Activated CD8-positive, alpha-beta memory T cell treated with anti-CD3 and anti-CD28 coated beads for 48 hours (primary cell): Measurements from ENCODE around the gene SLC16A6.
"Not testable (repeated sequence)": the region's sequence is repeated elsewhere in the genome, so short reads cannot be mapped to it uniquely, and the experiment has no call there.

Source experiments
- DNase-seq, 3 experiments: peaks; one replicate each; pipeline ENCODE4 v3.0.0-alpha.2; 2020; ENCODE audit warnings: low read depth in 2 of 3, low spot score in 2 of 3

SLC16A6 gene

DNA sequence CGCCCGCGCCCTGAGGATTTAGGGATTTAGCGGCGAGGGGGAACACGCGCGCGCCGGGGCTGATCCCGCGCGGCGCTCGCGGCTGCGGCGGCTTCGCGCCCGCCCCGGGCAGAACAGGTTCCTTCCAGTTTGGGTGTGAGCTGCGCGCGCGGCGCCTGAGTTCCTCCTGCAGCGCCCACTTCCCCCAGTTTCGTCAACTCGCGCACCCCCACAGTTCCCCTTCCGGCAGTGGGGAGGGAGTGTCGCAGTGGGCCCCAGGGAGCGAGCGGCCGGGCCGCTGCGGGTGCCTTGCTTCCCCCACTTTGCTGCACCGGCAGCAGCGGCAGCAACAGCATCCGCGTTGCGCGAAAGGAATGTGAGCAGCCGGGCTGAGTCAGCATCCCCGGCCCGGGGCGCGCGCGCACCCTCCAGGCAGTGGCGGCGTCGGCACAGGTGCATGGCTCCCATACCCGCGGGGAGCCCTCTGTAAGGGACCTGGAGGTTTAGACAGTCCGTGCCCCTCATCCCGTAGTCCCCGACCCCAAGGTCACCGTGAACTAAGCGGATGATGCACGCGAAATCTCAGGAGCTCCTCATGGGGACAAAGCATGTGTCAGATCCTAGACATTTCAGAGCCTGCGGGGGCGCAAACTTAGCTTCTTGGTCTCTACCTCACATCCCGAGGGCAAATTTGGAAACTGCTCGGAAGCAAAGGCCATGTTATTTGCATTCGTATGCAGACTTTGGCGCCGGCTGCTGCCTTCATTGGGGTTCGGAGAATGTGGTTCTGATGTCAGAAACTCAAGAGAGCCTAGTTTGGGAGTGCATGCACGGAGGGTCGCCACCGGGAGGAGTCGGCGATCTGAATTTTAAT lies 1.1 kb upstream of the SLC16A6 start:
- DNase-seq, result peak; percentile 63 to 82 (median 78)

DNA sequence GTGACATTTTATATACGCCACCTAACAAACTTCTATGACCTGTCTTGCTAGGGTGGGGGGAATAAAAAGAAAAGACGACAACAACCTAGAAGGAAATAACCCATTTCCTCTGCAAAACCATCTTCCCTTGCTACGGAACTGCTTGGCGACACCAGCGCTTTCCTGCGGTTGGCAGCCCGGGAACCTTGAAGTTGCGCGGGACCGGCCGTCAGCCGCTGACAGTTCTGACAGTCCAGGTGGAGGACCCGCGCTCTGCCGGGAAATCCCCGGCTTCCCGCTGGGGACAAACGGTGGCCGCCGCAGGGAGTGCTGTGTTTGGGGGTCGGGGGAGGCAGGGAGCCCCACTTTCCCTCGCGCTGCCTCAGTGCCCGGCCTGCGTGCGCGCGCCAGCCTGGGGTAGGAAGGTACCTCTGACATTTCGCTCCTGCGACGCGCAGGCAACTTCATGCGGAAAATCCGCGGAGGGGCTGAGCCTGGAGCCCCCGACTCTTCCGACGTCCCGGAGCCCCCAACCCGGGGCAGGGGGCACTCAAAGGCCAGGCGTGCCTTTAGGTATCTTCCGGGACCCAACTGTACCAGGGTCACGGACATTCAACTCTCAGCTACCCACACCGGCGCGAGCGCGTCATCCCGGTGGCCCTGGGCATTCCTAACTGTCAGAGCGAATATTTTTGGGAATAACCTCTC lies 516 bp downstream of the SLC16A6 start:
- DNase-seq, result peak in 1 of 3 experiments; percentile 41

DNA sequence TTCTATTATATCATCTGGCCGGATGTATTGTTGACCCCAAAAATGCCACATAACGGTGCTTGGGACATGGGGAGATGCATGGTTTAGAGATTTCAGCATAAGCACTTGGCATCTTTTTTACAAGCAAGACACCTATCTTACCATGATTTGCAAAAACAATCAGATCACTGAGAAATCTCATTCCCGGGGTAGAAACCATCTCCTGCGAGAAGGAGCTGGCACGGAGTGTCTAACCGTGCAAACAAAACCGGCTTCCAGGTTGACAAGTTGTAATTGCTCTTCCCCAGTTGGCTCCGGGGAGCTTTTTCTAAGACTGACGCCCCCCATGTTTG lies 1.0 kb downstream of the SLC16A6 start:
- no peak for DNase-seq

DNA sequence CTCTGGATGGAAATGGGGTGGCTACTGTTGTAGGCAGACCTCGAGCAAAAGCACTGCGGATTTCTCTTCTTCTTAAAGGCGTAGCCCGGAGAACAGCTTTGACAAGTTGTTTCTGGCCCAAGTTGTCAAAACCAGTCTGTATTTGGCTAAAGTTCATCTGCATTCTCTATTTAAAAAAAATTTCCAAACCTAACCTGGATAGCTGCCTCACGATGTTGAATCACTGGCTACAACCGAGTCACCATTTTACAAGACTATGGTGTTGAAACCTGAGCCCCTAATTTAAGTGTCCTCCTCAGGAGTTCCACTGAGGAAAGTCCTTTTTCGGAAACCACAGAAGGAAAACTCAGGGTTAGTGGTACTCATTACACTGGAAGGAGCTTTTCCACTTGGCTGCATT lies 1.5 kb downstream of the SLC16A6 start:
- DNase-seq, result no peak

DNA sequence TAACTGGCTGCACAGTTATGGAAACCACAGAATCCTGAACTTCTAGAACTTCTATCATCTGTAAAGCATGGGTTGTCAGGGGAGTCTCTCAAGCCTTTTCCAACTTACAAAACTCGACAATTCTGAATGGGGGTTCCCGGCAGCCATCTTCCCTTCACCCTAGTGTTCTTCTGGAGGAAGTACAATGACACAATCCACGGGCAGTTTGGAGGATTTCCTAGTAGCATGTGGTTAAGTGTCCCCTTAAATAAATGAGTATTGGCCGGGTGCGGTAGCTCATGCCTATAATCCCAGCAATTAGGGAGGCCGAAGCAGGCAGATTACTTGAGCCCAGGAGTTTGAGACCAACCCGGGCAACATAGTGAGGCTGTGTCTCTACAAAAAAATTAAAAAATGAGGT lies 2.1 kb downstream of the SLC16A6 start:
- DNase-seq, result no peak

DNA sequence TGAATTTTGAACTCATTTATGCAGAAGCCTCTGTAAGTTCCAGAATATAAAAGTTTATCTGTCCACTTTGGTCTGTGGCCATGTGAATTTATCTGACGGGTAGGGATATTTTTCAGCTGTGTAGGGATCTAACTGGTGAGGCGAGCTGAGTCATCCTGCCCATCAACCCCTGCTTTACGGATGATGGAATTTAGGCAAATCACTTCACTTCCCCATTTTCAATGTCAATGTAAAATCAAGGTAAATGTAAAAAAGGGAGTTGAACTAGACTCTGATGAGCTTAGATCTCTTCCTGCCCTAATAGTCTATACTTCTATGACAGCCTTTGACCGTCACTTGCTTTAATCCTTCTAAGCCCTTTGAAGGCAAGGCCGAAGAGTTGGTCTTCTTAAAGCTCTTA lies 2.6 kb downstream of the SLC16A6 start:
- DNase-seq, result no peak

DNA sequence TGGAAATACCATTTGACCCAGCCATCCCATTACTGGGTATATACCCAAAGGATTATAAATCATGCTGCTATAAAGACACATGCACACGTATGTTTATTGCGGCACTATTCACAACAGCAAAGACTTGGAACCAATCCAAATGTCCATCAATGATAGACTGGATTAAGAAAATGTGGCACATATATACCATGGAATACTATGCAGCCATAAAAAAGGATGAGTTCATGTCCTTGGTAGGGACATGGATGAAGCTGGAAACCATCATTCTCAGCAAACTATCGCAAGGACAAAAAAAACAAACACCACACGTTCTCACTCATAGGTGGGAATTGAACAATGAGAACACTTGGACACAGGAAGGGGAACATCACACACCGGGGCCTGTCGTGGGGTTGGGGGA lies 9.0 kb downstream of the SLC16A6 start:
- not testable (repeated sequence) for DNase-seq

DNA sequence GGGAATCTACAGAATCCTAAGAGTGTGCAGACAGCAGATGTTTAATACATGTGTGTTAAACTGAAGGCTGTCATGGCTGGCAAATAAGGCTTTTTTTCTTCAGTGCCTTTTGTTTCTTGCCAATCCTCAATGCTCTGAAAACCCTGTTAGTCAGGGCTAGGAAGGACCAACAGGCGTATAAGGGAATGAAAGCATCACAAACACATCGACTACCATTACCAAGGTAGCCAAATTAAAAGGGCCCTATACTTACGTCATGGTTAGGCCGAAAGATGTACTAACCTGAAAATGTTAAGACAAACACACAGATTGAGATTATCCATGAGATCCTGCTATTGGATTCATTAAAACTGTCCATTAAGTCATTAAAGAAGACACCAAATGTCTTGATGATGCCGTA lies 13.1 kb downstream of the SLC16A6 start:
- DNase-seq, result no peak

DNA sequence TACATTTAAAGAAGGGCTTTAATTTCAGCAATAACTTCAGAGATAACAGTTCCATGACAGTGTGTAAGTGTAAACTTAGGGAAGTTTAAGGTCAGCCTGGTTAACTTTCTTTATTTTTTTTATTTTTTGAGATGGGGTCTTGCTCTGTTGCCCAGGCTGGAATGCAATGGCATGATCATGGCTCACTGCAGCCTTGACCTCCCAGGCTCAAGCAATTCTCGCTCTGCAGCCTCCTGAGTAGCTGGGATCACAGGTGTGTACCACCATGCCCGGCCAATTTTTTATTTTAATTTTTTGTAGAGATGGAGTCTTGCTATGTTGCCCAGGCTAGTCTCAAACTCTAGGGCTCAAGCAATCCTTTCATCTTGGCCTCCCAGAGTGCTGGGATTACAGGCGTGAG lies 14.6 kb downstream of the SLC16A6 start:
- not testable (repeated sequence) for DNase-seq

DNA sequence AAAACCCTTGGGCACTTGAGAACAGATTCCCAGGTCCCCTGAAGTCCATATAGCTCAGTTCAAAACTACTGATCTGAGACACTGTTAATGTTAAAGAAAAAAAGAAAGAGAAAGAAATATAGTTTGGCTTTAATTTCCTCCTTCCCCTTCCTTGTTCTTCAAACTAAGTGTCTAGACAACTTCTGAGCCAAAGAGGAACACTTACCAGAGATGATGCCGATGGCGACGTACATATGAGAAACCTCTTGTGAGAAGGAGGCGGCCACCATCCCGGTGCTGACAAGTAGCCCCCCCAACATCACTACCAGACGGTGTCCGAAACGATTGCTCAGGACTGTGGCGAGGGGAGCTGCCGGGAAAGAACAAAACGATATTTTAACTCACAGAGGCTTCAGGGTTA lies 17.2 kb downstream of the SLC16A6 start:
- no peak for DNase-seq

DNA sequence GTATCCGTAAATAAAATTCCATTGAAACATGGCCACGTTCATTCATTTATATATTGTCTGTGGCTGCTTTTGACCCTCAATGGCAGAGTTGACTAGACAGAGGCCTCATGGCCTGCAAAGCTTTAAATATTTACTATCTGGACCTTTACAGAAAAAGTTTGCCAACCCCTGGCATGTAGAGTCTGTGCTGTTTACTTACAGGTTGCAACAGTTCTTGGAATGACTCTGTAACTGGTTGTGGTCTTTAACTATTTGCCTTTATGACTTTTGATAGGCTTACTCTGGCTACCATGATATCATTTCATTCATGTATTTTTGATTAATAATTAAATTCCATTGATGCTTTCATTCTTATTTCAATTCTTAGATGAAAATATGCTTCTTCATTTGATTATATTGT lies 25.1 kb downstream of the SLC16A6 start:
- DNase-seq, result not testable (repeated sequence)

DNA sequence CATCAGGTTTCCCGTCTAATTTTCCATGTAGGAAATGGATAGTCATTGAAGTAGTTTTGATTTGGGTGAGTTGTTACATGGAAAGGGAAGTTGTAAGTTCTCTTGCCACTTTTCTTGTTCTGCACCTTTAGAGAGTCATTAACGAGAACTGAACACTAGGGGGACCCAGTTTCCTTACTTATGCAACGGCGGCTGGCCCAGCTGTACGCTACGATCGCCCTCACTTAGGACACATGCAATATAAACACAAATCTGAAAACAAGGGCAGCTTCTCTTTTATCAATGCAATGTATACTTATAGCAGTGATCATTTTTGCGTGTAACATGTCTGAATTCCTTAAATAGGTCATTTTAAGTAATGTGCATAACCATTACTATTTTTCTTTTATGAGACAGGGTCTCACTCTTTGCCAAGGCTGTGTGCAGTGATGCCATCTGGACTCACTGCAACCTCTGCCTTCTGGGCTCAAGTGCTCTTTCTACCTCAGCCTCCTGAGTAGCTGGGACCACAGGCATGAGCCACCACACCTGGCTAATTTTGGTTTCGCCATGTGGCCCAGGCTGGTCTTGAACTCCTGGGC lies 27.7 kb downstream of the SLC16A6 start:
- DNase-seq, result not testable (repeated sequence)

DNA sequence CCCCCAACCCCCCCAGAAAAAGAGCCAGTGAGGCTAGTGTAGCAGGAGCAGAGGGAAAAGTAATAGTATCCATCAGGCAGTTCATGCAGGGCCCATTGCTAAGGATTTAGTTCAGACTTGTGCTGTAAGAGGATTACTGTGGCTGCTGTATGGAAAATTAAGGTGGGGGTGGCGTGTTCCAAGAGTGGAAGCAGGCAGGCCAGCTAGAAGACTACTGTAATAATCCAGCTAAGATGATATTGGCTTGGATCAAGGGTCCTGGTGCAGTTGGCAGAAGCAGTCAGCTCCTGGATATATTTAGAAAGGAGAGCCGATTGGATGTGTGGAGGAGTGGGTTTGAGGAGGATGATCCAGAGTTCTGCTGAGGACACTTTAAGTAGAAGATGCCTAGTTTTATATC lies 28.5 kb downstream of the SLC16A6 start:
- DNase-seq, result not testable (repeated sequence)

DNA sequence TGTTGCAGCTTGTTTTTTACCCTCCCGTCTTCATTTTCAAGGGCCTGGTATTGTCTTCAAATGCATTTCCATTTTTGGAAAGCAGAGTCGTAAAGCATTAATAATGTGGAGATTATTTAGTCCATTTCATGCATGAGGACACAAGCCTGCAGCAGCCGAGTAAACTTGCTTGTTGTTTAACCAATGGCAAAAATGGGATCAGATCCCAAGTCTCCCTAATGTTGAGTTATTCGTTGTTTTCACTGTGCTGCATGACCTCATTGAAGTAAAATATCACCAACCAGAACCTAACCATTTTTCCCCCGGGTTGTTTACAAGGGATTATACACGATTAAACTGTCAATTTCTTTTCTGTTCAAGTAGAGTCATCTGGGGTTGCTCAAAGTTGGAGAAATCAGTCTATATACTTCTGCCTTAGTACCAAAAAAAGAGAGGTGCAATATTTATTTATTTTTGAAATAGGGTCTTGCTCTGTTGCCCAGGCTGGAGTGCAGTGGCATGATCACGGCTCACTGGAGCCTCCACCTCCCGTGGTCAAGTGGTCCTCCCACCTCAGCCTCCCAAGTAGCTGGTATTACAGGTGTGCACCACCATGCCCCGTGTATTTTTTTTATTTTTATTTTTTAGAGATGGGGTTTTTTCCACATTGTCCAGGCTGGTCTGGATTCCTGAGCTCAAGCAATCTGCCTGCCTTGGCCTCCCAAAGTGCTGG lies 30.7 kb downstream of the SLC16A6 start:
- no peak for DNase-seq

DNA sequence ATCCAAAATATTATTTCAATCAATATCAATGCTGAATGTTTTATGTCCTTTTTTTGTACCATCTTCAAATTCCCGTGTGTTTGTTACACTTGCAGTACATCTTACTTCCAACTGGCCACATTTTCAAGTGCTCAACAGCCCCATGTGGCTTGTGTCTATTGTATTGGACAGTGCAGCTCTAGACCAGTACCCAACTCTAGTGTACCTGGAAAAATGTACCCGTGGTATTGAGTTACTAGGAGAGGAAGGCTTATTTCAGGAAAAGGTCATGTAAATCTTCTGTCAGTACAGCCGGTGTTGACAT lies 31.3 kb downstream of the SLC16A6 start:
- not testable (repeated sequence) for DNase-seq

DNA sequence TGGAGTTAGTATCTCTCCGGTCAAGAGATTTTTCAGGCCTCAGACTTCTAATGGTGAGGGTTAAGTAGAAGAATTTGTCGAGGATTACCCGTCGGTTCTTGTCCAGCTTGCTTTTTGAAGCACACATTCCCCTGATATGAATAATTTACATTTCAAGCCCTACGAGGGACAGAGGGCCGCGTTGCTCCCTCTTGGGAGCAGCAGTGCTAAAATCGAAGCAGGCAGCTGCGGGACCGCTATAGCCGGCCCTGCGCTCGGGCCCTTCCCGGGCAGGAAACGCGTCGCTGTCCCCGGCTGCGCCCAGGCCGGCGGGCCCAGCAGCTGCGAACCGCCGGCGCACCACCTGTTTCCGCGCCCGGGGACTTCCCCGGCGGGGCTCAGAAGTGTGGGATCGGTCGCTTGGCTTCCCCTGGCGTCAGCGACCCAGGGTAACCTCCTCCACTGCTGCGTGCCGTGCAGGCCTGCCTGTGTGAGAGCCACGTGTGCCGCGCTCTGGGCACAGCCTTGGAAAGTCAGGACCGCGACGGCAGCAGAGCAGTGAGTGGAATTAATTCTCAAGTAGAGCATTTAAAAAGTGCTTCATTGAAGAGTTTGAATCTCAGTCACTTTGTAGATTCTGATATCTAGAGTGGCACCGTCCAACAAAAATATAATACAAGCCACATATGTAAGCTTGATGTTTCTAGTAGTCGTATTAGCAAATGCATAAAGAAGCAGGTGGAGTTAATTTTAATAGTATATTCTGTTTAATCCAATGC lies 31.9 kb downstream of the SLC16A6 start:
- DNase-seq, result peak in 2 of 3 experiments; percentile 33 to 66

DNA sequence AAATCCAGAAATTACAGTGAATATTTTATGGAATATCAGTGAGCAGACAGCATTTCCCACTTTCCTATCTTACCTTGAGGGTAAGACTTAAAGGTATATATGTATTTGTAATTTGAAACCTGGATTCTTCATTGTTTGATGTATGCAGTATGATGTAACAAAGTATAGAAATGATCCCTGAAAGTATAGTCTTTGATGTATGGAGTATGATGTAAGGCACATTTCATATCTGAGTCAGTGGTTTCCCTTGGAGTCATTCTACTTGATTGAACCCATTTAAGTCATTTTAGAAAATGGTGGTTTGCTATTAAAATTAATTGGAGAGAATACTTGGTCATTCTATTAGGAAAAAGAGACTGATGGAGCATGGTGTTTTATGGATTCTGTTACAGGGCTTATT lies 33.0 kb downstream of the SLC16A6 start:
- no peak for DNase-seq

DNA sequence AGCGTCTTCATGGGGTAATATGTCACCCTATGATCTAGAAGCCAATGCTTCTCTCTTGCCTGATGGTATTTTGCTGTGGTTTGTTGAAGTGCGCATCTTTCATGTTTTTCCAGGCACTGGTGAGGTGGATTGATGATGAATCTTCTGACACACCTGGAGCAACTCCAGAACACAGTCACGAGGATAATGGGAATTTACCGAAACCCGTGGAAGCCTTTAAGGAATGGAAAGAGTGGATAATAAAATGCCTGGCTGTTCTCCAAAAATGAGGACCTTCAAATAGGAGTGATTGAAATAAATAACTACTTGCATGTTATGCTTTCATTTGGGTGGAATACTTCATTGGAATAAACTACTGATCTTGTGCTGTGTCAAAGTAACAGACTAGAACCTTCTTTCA lies 34.2 kb downstream of the SLC16A6 start:
- not testable (repeated sequence) for DNase-seq

DNA sequence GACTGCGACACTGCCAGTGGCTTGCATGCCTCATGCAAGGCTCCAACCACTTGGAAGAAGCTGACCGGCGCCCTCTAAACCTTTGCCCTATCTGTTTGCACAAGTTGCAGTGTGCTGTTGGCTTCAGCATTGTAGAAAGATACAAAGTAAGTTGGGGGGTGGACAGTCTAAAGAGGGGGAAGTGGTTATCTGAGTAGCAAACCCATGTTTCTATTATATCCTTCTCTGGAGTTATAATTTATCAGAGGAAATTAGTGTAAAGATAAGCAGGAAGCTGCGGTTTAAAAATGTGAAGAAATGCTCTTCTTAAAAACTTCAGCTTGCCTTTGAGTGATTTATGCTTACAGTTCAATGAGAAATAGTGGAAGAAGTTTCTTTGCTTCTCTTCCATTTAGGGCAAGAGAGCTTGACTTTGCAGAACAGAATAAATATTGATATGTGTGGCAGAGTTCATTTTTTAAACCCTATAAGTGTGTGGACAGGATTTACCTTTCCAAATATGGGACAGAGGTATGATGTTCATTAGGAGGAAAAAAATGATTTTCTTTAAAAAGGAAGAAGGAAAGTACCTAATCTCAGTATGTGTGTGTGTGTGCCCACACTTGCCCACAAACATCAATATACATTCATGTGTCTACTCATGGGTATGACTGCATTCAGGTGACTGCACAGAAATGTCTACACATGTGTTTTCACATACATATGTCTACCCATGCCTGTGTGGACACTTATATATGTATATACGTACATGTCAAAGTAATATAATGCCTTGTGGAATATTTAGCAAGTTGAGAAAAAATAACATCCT lies 35.0 kb downstream of the SLC16A6 start:
- no peak for DNase-seq

DNA sequence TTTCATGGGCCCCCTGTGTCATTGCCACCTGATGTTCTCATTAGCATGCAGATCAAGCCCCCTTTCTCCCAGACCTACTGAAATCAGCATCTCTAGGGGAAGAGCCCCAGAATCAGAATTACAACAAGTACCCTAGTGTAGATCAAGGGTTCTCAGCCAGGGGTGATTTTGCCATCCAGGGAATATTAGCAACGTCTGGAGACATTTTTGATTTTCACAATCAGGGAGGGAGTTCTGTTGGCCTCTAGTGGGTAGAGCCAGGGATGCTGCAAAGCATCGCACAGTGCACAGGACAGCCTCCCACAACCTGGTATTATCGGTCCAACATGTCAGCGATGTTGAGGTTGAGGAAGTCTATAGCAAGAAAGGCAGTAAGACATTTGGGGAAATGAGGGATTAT lies 35.8 kb downstream of the SLC16A6 start:
- no peak for DNase-seq
